ENCODE data around the gene CABP1. TPM values are rescaled to one million over a fixed set of nuclear protein-coding genes. Genes with fewer than 3 reads are reported as not detected.
A peak's percentile ranks its signal among the peaks of the same experiment; 100 is the strongest.

Gene CABP1
- total RNA-seq, 4 donors from 2014 or later: 2.1 to 14.7 (median 6.6) TPM

GRCh38 chr12:120700886-120701285, 60.5 kb downstream of the CABP1 start:
- ATAC-seq (ENCODE audit: low FRiP score) (no peak), DNase-seq (ENCODE audit: low spot score) (no peak)
- TF ChIP-seq CTCF (IDR thresholded peaks at IDR 0.05): no peak

- DNase-seq (ENCODE audit: low spot score) (no peak), ATAC-seq (ENCODE audit: low FRiP score) (no peak)
- TF ChIP-seq CTCF (IDR thresholded peaks at IDR 0.05): no peak
Measured at GRCh38 chr12:120702637-120703036, 62.2 kb downstream of the CABP1 start.

GRCh38 chr12:120703311-120703942, 63.0 kb downstream of the CABP1 start:
- no peak for TF ChIP-seq CTCF (IDR thresholded peaks at IDR 0.05)
- ATAC-seq (ENCODE audit: low FRiP score): no peak
- DNase-seq (ENCODE audit: low spot score): no peak

- TF ChIP-seq CTCF (IDR thresholded peaks at IDR 0.05): no peak
- DNase-seq (ENCODE audit: low spot score) (no peak), ATAC-seq (ENCODE audit: low FRiP score) (no peak)
Measured at GRCh38 chr12:120705618-120706017, 65.2 kb downstream of the CABP1 start.

- ATAC-seq (ENCODE audit: low FRiP score) (no peak), DNase-seq (ENCODE audit: low spot score) (no peak)
- TF ChIP-seq CTCF (IDR thresholded peaks at IDR 0.05): no peak
Measured at GRCh38 chr12:120706029-120706428, 65.6 kb downstream of the CABP1 start.

GRCh38 chr12:120708651-120709050, 68.2 kb downstream of the CABP1 start:
- no peak for TF ChIP-seq CTCF (IDR thresholded peaks at IDR 0.05)
- no peak for ATAC-seq (ENCODE audit: low FRiP score)
- no peak for DNase-seq (ENCODE audit: low spot score)

- TF ChIP-seq CTCF (IDR thresholded peaks at IDR 0.05): no peak
- DNase-seq (ENCODE audit: low spot score) (no peak), ATAC-seq (ENCODE audit: low FRiP score) (peak; percentile 71)
Measured at GRCh38 chr12:120710031-120710804, 69.8 kb downstream of the CABP1 start, which contains the start of gene UNC119B. UNC119B (plus strand) TSS chr12:120710458; CDS start chr12:120710475, 17 bp downstream.

Data from omental fat pad (tissue), 4 donors.